Body of pancreas (tissue), 4 donors: Measurements from ENCODE around the gene PNLIPRP1.

ENCODE experiments used
- POLR2A ChIP-seq, 3 donors: fragments of 450-650 bp; IDR thresholded peaks; one replicate each; pipeline ENCODE4 v1.6.1; 2016; ENCODE audit warnings: antibody characterized with exemption in 3 of 3, mild to moderate bottlenecking in 2 of 3
- TF ChIP-seq, protein P1 (sequence below), 7 experiments: fragments of 450-650 bp in 4 of 7; fragments of 200-600 bp in 3 of 7; sonication (generic) in 3 of 7; IDR thresholded peaks; one replicate each; pipeline ENCODE4 v1.5.1; 2016 to 2019; ENCODE audit warnings: antibody characterized with exemption in 7 of 7

- no peak for TF ChIP-seq POLR2A (IDR thresholded peaks at IDR 0.05)
- TF ChIP-seq, protein P1, sequence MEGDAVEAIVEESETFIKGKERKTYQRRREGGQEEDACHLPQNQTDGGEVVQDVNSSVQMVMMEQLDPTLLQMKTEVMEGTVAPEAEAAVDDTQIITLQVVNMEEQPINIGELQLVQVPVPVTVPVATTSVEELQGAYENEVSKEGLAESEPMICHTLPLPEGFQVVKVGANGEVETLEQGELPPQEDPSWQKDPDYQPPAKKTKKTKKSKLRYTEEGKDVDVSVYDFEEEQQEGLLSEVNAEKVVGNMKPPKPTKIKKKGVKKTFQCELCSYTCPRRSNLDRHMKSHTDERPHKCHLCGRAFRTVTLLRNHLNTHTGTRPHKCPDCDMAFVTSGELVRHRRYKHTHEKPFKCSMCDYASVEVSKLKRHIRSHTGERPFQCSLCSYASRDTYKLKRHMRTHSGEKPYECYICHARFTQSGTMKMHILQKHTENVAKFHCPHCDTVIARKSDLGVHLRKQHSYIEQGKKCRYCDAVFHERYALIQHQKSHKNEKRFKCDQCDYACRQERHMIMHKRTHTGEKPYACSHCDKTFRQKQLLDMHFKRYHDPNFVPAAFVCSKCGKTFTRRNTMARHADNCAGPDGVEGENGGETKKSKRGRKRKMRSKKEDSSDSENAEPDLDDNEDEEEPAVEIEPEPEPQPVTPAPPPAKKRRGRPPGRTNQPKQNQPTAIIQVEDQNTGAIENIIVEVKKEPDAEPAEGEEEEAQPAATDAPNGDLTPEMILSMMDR (IDR thresholded peaks at IDR 0.05): no peak
These were observed 30.7 kb downstream of the PNLIPRP1 start for GRCh38 chr10:116621476-116621875.
